GM18511 (cell line): Measurements from ENCODE around the gene PRIM2.
"Not testable (repeated sequence)": the region's sequence is repeated elsewhere in the genome, so short reads cannot be mapped to it uniquely, and the experiment has no call there.

Experiments
- ATAC-seq: cut with Tn5 transposase; IDR thresholded peaks from one replicate; pipeline ENCODE4 v1.9.1; 2021; ENCODE audit warnings: mild to moderate bottlenecking, moderate library complexity; ENCODE audit not compliant: unreplicated experiment

Gene PRIM2

DNA sequence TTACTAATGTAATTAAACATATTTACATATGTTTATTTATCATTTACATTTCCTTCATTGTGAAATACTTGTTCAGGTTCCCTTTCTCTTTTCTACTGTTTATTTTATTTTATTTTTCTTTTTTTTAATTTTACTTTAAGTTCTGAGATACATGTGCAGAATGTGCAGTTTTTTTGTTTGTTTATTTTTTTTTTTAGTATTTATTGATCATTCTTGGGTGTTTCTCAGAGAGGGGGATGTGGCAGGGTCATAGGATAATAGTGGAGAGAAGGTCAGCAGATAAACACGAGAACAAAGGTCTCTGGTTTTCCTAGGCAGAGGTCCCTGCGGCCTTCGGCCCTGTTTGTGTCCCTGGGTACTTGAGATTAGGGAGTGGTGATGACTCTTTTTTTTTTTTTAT lies 8.7 kb upstream of the PRIM2 start:
- not testable (repeated sequence) for ATAC-seq

DNA sequence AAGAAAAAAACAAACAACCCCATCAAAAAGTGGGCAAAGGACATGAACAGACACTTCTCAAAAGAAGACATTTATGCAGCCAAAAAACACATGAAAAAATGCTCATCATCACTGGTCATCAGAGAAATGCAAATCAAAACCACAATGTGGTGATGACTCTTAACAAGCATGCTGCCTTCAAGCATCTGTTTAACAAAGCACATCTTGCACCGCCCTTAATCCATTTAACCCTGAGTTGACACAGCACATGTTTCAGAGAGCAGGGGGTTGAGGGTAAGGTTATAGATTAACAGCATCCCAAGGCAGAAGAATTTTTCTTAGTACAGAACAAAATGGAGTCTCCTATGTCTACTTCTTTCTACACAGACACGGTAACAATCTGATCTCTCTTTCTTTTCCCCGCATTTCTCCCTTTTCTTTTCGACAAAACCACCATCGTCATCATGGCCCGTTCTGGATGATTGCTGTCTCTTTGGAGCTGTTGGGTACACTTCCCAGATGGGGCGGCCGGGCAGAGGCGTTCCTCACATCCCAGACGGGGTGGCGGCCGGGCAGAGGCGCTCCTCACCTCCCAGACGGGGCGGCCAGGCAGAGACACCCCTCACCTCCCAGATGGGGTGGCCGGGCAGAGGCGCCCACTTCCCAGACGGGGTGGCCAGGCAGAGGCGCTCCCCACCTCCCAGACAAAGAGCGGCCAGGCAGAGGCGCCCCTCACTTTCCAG lies 7.2 kb upstream of the PRIM2 start:
- not testable (repeated sequence) for ATAC-seq

GRCh38 chr6:57310817-57311157 lies 6.6 kb upstream of the PRIM2 start:
- ATAC-seq: no peak

- not testable (repeated sequence) for ATAC-seq
These were observed 6.0 kb upstream of the PRIM2 start for GRCh38 chr6:57311300-57312003.

DNA sequence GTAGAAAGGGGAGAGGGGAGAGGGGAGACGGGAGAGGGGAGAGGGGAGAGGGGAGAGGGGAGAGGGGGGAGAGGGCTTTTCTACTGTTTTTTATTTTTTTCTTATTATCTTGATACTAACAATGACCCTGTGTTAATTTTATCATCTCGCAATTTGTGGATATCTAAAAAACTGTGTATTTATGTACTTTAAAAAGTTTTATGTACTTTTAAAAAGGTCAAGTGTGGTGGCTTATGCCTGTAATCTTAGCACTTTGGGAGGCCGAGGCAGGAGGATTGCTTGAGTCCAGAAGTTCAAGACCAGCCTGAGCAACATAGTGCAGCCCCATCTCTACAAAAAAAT lies 5.5 kb upstream of the PRIM2 start:
- ATAC-seq: no peak

DNA sequence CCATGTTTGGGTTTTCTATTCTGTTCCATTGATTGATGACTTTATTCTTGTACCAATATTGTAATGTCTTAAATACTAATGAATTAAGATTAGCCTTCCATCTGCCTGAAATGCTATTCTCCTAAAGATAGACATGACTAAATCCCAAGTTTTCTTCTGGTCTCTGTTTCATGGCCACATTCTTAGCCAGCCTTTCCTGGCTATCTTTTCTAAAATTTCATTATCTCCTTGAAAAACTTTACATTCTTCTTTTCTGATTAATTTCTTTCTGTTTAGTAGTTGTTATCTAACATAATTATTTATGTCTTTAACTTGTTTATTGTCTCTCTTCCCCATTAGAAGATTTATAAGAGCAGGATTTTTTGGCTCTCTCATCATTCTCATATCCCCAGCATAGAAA lies 4.4 kb upstream of the PRIM2 start:
- no peak for ATAC-seq

- ATAC-seq: no peak
These were observed 3.5 kb upstream of the PRIM2 start for GRCh38 chr6:57313711-57314471.

- ATAC-seq: no peak
These were observed 2.3 kb upstream of the PRIM2 start for GRCh38 chr6:57315111-57315510.

DNA sequence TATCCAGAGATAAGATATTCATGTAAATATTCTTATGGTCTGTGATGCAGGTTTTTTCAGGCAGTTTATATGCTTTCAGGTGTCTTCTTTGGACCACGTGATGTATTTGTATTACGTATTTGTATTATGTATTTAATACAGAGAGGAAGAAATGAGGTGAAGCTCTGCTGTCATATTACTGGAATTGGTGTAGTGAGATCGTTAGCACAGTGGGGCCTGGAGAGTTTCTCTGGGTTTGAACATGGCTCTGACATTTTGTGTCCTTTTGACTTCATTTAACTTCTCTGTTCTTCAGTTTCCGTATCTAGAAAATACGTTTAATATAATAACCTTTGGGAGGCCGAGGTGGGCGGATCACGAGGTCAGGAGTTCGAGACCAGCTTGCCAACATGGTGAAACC lies 1.6 kb upstream of the PRIM2 start:
- ATAC-seq: no peak

DNA sequence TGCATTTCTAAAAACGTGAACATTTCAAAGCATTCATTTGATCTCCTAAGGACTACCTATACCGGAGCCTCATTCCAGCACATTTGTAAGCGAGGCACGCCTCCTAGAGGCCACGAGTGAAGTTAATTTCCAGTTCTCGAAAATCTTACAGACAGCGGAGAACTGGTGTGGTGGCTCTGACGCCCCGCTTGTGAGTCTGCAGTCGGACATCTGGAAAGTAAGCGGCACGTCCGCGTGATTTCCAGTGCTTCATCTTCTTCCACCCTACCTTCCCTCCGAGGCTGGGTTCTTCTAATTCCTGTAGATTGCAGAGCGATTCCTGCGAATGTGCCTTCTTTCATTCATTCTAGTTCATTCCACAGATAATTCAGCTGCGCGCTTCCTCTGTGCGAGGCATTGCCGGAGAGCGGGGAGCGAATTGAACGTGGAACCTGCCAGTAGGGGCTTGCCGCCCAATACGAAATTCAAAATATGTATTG lies 810 bp upstream of the PRIM2 start:
- ATAC-seq: peak; percentile 88

GRCh38 chr6:57324538-57324937 lies 7.1 kb downstream of the PRIM2 start:
- ATAC-seq: no peak

DNA sequence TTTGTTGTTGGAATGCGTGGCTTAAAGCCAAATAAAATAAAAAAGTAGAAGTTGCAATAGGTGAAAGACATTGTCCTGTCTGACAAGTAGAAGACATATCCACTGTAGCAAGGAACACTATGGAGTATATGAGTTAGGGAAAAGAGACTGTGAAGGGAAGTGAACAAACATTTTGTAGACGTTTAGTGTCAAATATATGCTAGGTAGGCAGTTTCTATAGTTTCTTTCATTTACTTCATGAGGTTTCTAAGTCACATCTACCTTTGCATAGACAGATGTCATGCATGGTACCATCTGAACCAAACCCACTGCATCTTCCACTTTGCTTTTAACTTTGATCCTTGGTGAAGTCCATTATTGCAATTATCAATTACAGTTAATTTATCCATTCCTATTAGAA lies 9.9 kb downstream of the PRIM2 start:
- no peak for ATAC-seq

DNA sequence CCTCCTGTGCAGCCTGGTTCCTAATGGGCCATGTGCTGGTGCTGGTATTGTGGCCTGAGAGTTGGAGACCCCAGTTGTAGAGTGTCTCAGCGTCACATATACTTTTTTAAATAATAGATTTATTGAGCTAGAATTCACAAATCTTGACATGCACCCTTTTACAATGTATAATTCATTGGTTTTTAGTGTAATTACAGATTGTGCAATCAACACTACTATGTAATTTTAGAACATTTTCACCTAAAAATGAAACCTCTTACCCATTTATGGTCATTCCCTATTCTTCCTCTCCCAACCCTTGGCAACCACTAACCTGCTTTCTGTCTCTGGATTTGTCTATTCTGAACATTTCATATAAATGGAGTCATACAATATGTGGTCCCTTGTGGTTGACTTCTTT lies 10.6 kb downstream of the PRIM2 start:
- ATAC-seq: no peak

DNA sequence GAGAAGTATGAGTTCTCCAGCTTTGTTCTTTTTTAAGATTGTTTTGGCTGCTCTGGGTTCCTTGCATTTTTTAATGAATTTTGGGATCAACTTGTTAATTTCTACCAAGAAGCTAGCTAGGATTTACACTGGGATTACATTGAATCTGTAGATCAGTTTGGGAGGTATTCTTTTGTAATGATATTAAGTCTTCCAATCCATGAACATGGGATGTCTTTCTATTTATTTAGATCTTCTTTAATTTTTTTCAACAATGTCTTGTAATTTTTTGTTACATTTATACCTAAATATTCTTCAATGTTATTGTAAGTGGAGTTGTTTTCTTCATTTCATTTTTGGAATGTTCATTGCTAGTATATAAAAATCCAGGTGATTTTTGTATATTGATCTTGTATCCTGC lies 12.5 kb downstream of the PRIM2 start:
- no peak for ATAC-seq

- no peak for ATAC-seq
These were observed 24.8 kb downstream of the PRIM2 start for GRCh38 chr6:57342148-57342669.

- ATAC-seq: not testable (repeated sequence)
These were observed 25.9 kb downstream of the PRIM2 start for GRCh38 chr6:57343342-57343741.

DNA sequence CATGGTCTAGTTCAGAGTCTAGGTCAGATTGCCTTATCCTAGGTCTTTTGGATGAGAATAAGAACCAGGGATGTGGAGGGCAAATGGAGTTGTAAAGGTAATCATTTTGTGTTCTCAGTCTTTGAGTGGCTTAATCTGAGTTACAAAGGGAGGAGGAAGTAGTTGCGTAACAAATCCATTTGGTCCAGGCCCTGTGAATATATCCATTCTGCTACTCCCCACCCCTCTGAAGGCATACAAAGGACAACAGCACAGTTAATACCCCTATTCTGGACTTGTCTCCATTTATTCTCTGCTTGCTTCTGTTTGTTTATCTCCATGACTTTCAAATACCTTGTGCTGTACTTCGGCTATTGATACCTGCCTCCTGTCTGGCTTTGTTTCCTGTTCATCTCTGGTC lies 29.3 kb downstream of the PRIM2 start:
- not testable (repeated sequence) for ATAC-seq

GRCh38 chr6:57347597-57347996 lies 30.2 kb downstream of the PRIM2 start:
- not testable (repeated sequence) for ATAC-seq

DNA sequence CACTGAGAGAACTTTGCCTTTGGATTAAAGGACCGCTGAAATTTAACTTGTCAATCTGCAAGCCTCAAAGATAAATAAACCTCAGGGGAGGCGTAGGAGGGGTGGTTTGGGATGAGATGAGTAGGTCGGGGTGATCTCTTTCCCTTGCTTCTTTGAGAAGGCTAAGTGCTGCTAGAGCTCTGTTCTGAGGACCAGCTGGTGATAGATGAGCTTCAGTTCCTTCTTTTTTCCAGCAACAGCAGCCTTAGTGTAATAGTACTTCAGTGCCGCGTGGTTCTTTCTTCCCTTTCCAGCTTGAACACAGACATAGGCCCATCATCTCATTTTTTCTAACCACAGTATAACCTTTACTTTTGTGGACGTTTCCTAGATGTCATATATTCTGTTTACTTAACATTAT lies 33.0 kb downstream of the PRIM2 start:
- ATAC-seq: peak; percentile 65

- not testable (repeated sequence) for ATAC-seq
These were observed 35.2 kb downstream of the PRIM2 start for GRCh38 chr6:57352596-57352995.

DNA sequence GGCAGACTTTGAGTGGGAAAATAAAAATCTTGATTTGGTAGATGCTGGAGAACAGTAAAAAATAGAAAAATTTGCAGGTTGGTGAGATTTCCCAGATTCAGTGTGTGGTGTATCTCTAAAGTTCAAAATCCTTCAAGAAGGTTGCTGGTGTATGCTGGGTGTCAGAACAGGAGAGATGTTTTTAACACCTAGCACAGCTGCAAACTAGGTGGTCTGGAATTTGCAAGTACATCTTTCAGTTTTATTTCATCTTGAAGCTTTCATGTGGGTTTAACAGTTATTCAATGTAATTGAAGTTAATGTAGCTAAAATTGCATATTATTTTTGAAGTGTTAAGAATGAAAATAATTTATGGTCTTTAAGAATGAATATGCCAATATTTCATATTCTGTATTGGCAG lies 40.9 kb downstream of the PRIM2 start:
- not testable (repeated sequence) for ATAC-seq

GRCh38 chr6:57359766-57360165 lies 42.3 kb downstream of the PRIM2 start:
- ATAC-seq: not testable (repeated sequence)
